HEK293 (cell line): ENCODE data around the gene RHBDF1.

ENCODE experiments used
- INSM2 ChIP-seq: fragments of 450-650 bp; formaldehyde crosslinking; IDR thresholded peaks from 2 replicates; pipeline ENCODE4 v1.5.1; 2016; ENCODE audit warnings: missing biosample characterization, missing genetic modification characterization
- KLF1 ChIP-seq: fragments of 450-650 bp; formaldehyde crosslinking; IDR thresholded peaks from 2 replicates; pipeline ENCODE4 v1.5.1; 2016; ENCODE audit warnings: missing biosample characterization, missing genetic modification characterization
- PRDM10 ChIP-seq: fragments of 450-650 bp; formaldehyde crosslinking; IDR thresholded peaks from 2 replicates; pipeline ENCODE4 v1.5.1; 2016; ENCODE audit warnings: missing biosample characterization, missing genetic modification characterization
- SCRT2 ChIP-seq: fragments of 450-650 bp; formaldehyde crosslinking; IDR thresholded peaks from 2 replicates; pipeline ENCODE4 v1.5.1; 2016; ENCODE audit warnings: missing biosample characterization, missing genetic modification characterization
- ZBTB49 ChIP-seq: fragments of 450-650 bp; formaldehyde crosslinking; IDR thresholded peaks from 2 replicates; pipeline ENCODE4 v1.5.1; 2016; ENCODE audit warnings: missing biosample characterization, missing genetic modification characterization, low read depth
- ZNF175 ChIP-seq: fragments of 450-650 bp; formaldehyde crosslinking; IDR thresholded peaks from 2 replicates; pipeline ENCODE4 v1.5.1; 2016; ENCODE audit warnings: missing biosample characterization, missing genetic modification characterization
- ZNF23 ChIP-seq: fragments of 450-650 bp; formaldehyde crosslinking; IDR thresholded peaks from 2 replicates; pipeline ENCODE4 v1.5.1; 2016; ENCODE audit warnings: missing biosample characterization, missing genetic modification characterization, borderline replicate concordance
- ZNF24 ChIP-seq: fragments of 450-650 bp; formaldehyde crosslinking; IDR thresholded peaks from 2 replicates; pipeline ENCODE4 v1.5.1; 2016; ENCODE audit warnings: missing biosample characterization, missing genetic modification characterization
- ZNF280C ChIP-seq: fragments of 450-650 bp; formaldehyde crosslinking; IDR thresholded peaks from 2 replicates; pipeline ENCODE4 v1.5.1; 2016; ENCODE audit warnings: missing biosample characterization, missing genetic modification characterization
- ZNF48 ChIP-seq: fragments of 450-650 bp; formaldehyde crosslinking; IDR thresholded peaks from 2 replicates; pipeline ENCODE4 v1.5.1; 2016; ENCODE audit warnings: missing biosample characterization, missing genetic modification characterization
- ZNF585B ChIP-seq: fragments of 450-650 bp; formaldehyde crosslinking; IDR thresholded peaks from 2 replicates; pipeline ENCODE4 v1.5.1; 2016; ENCODE audit warnings: missing biosample characterization, missing genetic modification characterization
- ZNF639 ChIP-seq: fragments of 450-650 bp; formaldehyde crosslinking; IDR thresholded peaks from 2 replicates; pipeline ENCODE4 v1.5.1; 2016; ENCODE audit warnings: missing biosample characterization, missing genetic modification characterization
- ZNF660 ChIP-seq: fragments of 450-650 bp; IDR thresholded peaks from 2 replicates; pipeline ENCODE4 v1.5.1; 2018; ENCODE audit warnings: missing biosample characterization, mild to moderate bottlenecking, missing genetic modification characterization
- ZNF692 ChIP-seq: fragments of 450-650 bp; formaldehyde crosslinking; IDR thresholded peaks from 2 replicates; pipeline ENCODE4 v1.5.1; 2016; ENCODE audit warnings: missing biosample characterization, missing genetic modification characterization
- ZNF830 ChIP-seq: fragments of 450-650 bp; IDR thresholded peaks from 2 replicates; pipeline ENCODE4 v1.5.0; 2018; ENCODE audit warnings: missing biosample characterization, missing genetic modification characterization, low read depth, mild to moderate bottlenecking, moderate library complexity
- ZNF837 ChIP-seq: fragments of 450-650 bp; formaldehyde crosslinking; IDR thresholded peaks from 2 replicates; pipeline ENCODE4 v1.5.1; 2016; ENCODE audit warnings: missing biosample characterization, missing genetic modification characterization
- TF ChIP-seq, protein P1 (sequence below): fragments of 450-650 bp; formaldehyde crosslinking; conservative IDR thresholded peaks from 2 replicates; pipeline ENCODE4 v1.5.1; 2016; ENCODE audit warnings: low read depth, missing biosample characterization, missing genetic modification characterization
- TF ChIP-seq, protein P2 (sequence below): fragments of 450-650 bp; formaldehyde crosslinking; IDR thresholded peaks from 2 replicates; pipeline ENCODE4 v1.5.1; 2017; ENCODE audit warnings: missing biosample characterization, missing genetic modification characterization

Gene RHBDF1

DNA sequence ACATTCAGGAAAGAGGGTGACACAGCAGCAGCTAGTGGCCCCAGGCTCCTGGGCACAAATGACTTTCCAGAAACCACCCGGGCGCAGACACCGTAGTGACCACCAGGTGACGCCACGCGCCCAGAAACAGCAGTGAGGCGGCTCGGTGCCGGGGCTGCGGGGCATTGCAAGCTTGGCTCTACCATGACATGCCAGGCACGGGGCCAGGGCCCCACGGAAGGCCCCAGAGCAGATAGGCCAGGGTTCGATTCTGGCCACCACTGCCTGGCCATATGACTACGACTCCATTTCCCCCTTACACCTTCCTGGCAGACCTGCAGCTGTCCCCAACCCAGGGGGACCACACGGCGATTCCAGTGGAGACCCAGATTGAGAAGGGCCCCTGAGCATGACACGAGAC lies 6.7 kb downstream of the RHBDF1 start (continued):
- 0 out of 2 replicates have a peak, but pooled peaks have one; percentile 34 for TF ChIP-seq ZNF639
- TF ChIP-seq, protein P1, sequence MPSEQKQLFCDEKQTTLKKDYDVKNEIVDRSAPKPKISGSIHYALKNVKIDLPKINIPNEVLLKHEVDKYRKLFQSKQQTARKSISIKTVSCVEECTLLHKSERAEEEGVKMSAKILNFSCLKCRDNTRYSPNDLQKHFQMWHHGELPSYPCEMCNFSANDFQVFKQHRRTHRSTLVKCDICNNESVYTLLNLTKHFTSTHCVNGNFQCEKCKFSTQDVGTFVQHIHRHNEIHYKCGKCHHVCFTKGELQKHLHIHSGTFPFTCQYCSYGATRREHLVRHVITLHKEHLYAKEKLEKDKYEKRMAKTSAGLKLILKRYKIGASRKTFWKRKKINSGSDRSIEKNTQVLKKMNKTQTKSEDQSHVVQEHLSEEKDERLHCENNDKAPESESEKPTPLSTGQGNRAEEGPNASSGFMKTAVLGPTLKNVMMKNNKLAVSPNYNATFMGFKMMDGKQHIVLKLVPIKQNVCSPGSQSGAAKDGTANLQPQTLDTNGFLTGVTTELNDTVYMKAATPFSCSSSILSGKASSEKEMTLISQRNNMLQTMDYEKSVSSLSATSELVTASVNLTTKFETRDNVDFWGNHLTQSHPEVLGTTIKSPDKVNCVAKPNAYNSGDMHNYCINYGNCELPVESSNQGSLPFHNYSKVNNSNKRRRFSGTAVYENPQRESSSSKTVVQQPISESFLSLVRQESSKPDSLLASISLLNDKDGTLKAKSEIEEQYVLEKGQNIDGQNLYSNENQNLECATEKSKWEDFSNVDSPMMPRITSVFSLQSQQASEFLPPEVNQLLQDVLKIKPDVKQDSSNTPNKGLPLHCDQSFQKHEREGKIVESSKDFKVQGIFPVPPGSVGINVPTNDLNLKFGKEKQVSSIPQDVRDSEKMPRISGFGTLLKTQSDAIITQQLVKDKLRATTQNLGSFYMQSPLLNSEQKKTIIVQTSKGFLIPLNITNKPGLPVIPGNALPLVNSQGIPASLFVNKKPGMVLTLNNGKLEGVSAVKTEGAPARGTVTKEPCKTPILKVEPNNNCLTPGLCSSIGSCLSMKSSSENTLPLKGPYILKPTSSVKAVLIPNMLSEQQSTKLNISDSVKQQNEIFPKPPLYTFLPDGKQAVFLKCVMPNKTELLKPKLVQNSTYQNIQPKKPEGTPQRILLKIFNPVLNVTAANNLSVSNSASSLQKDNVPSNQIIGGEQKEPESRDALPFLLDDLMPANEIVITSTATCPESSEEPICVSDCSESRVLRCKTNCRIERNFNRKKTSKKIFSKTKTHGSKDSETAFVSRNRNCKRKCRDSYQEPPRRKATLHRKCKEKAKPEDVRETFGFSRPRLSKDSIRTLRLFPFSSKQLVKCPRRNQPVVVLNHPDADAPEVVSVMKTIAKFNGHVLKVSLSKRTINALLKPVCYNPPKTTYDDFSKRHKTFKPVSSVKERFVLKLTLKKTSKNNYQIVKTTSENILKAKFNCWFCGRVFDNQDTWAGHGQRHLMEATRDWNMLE (tag by site-specific recombination) = no peak
- TF ChIP-seq ZNF48 (tag by site-specific recombination) = no peak
- peak; percentile 81 for TF ChIP-seq ZNF660 (tag by site-specific recombination)
- 0 out of 2 replicates have a peak, but pooled peaks have one; percentile 8 for TF ChIP-seq ZNF837 (tag by site-specific recombination)
- TF ChIP-seq KLF1 (tag by site-specific recombination) = no peak
- no peak for TF ChIP-seq ZNF175
- TF ChIP-seq ZNF830 (tag by site-specific recombination) = no peak
- no peak for TF ChIP-seq ZNF23 (tag by site-specific recombination)
- TF ChIP-seq ZNF280C (tag by site-specific recombination) = no peak
- TF ChIP-seq SCRT2 (tag by site-specific recombination) = no peak
- no peak for TF ChIP-seq ZNF24 (tag by site-specific recombination)
- TF ChIP-seq ZNF585B (tag by site-specific recombination) = no peak
- TF ChIP-seq INSM2 (tag by site-specific recombination) = no peak
- peak; percentile 57; the same call in 1 of the 2 replicates for TF ChIP-seq PRDM10 (tag by site-specific recombination)
- TF ChIP-seq ZNF692 (tag by site-specific recombination) = peak; percentile 84; the same call in 1 of the 2 replicates
- TF ChIP-seq, protein P2, sequence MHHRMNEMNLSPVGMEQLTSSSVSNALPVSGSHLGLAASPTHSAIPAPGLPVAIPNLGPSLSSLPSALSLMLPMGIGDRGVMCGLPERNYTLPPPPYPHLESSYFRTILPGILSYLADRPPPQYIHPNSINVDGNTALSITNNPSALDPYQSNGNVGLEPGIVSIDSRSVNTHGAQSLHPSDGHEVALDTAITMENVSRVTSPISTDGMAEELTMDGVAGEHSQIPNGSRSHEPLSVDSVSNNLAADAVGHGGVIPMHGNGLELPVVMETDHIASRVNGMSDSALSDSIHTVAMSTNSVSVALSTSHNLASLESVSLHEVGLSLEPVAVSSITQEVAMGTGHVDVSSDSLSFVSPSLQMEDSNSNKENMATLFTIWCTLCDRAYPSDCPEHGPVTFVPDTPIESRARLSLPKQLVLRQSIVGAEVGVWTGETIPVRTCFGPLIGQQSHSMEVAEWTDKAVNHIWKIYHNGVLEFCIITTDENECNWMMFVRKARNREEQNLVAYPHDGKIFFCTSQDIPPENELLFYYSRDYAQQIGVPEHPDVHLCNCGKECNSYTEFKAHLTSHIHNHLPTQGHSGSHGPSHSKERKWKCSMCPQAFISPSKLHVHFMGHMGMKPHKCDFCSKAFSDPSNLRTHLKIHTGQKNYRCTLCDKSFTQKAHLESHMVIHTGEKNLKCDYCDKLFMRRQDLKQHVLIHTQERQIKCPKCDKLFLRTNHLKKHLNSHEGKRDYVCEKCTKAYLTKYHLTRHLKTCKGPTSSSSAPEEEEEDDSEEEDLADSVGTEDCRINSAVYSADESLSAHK (tag by site-specific recombination) = no peak
- TF ChIP-seq ZBTB49 (tag by site-specific recombination) = no peak
